Motor neuron (in vitro differentiated cells): Measurements from ENCODE around the gene DDX3X. TPM values are rescaled to one million over a fixed set of nuclear protein-coding genes. Genes with fewer than 3 reads are reported as not detected.
"Not testable (repeated sequence)": the region's sequence is repeated elsewhere in the genome, so short reads cannot be mapped to it uniquely, and the experiment has no call there.

Source experiments
- ATAC-seq, 8 experiments: fragments of 200-7000 bp; cut with Tn5 transposase; replicated peaks in 6 of 8; 2 replicates each; pipeline ENCODE4 v1.8.0; 2021; ENCODE audit warnings: mild to moderate bottlenecking in 8 of 8, moderate library complexity in 8 of 8
- H3K27ac ChIP-seq, 2 donors: fragments of 250-450 bp; sonication (Bioruptor Pico); 2 replicates each; pipeline ENCODE4 v1.9.0; 2021; ENCODE audit warnings: antibody characterized with exemption in 2 of 2, mild to moderate bottlenecking in 2 of 2, moderate library complexity in 1 of 2
- H3K4me1 ChIP-seq, 2 donors: fragments of 250-450 bp; sonication (Bioruptor Pico); replicated peaks in 1 of 2; 2 replicates each; pipeline ENCODE4 v1.6.1; 2021; ENCODE audit warnings: antibody characterized with exemption in 2 of 2, mild to moderate bottlenecking in 2 of 2, moderate library complexity in 1 of 2
- H3K4me3 ChIP-seq, 5 donors: fragments of 250-450 bp; sonication (Bioruptor Pico); 2 replicates each; pipeline ENCODE4 v1.9.0; 2021; ENCODE audit warnings: antibody characterized with exemption in 5 of 5, mild to moderate bottlenecking in 5 of 5, moderate library complexity in 4 of 5
- WGBS, 10 experiments: fragments of 450-650 bp; shearing (Covaris generic); methylation state at CpG; one replicate each; pipeline ENCODE4 v1.0.0; 2022; 5-methylcytosine and 5-hydroxymethylcytosine counted together
- in situ Hi-C, 9 experiments: fragments of 400-800 bp; cut with MboI; loops; one replicate each; pipeline ENCODE4 v1.15.0; 2021; ENCODE audit warnings: low sequenced_read_pairs in 9 of 9, low pct_unique_long_range_greater_than_20kb in 2 of 9; ENCODE audit not compliant: unreplicated experiment in 9 of 9
- total RNA-seq, 8 experiments: library from RNA; unstranded; fragments of 300-600 nt; gene quantifications; 2 replicates each; pipeline versions ENCODE4 v1.2.3 to v1.2.4, GENCODE V29; 2022

The DDX3X gene
- total RNA-seq, 8 experiments from 2014 or later: 119 to 319 (median 167) TPM

- Histone ChIP-seq H3K4me3 (no peak overlapping the region), H3K27ac (no peak overlapping the region), H3K4me1 (peaks cover 0 to 4% of the 10 kb centered on the region in 2 donors)
- ATAC-seq: no peak
- WGBS, 10 experiments: 73 to 80% methylated on average over 1 to 4 of the region's 9 CpGs; no CpG with 5 or more reads in 8 of the 10 experiments
- in situ Hi-C loops: no loop called here
Measured at GRCh38 chrX:41408576-41408975, 74.6 kb downstream of the DDX3X start.

- 57 to 100% (median 90%) methylated on average over 1 to 4 of the region's 5 CpGs; no CpG with 5 or more reads in 7 of the 10 experiments for WGBS, 10 experiments
- no peak for ATAC-seq
- H3K4me1 ChIP-seq: peaks cover 0 to 4% of the 10 kb centered on the region in 2 donors
- H3K27ac ChIP-seq: no peak overlapping the region
- in situ Hi-C loops: no loop called here
- no peak overlapping the region for H3K4me3 ChIP-seq
Measured at GRCh38 chrX:41409006-41409405, 75.0 kb downstream of the DDX3X start.

- in situ Hi-C loops, ATAC-seq, H3K4me1 ChIP-seq, H3K27ac ChIP-seq, H3K4me3 ChIP-seq: not testable (repeated sequence)
- 50 to 100% (median 84%) methylated on average over 2 to 6 of the region's 10 CpGs; no CpG with 5 or more reads in 7 of the 10 experiments for WGBS, 10 experiments
Measured at GRCh38 chrX:41411222-41411621, 77.3 kb downstream of the DDX3X start.

GRCh38 chrX:41412261-41413081 is 78.5 kb downstream of the DDX3X start:
- ATAC-seq: peak in 1 of 8 experiments; percentile 50
- no peak overlapping the region for H3K4me3 ChIP-seq
- in situ Hi-C loops: no loop called here
- 65 to 100% (median 92%) methylated on average over 1 to 6 of the region's 9 CpGs; no CpG with 5 or more reads in 4 of the 10 experiments for WGBS, 10 experiments
- H3K4me1 ChIP-seq: peaks cover 0 to 4% of the 10 kb centered on the region in 2 donors
- H3K27ac ChIP-seq: no peak overlapping the region

Other genes with a start within 250 kb of the DDX3X start
- gene USP9X, start 248.7 kb upstream of the DDX3X start, total RNA-seq: 10 to 100 TPM; 52.5 to 97.8 (median 61.2) TPM
- gene NYX, start 113.2 kb downstream of the DDX3X start, total RNA-seq: under 1 TPM in 4 of 8 experiments, not detected in 4; 0.05 to 0.52 (median 0.27) TPM